ENCODE data around the gene TCF7.
A peak's percentile ranks its signal among the peaks of the same experiment; 100 is the strongest.

TCF7 gene

GRCh38 chr5:134113363-134113889 lies 1.1 kb upstream of the TCF7 start:
- no peak for DNase-seq (ENCODE audit: low spot score)

GRCh38 chr5:134114886-134115805 lies 665 bp downstream of the TCF7 start:
- peak; percentile 75 for DNase-seq (ENCODE audit: low spot score)

GRCh38 chr5:134115806-134116175 lies 1.3 kb downstream of the TCF7 start:
- no peak for DNase-seq (ENCODE audit: low spot score)

GRCh38 chr5:134116286-134116685 lies 1.8 kb downstream of the TCF7 start:
- DNase-seq (ENCODE audit: low spot score): no peak

GRCh38 chr5:134116789-134117761 lies 2.6 kb downstream of the TCF7 start:
- DNase-seq (ENCODE audit: low spot score): no peak

GRCh38 chr5:134118212-134118835 lies 3.8 kb downstream of the TCF7 start:
- no peak for DNase-seq (ENCODE audit: low spot score)

- DNase-seq (ENCODE audit: low spot score): no peak
Measured at GRCh38 chr5:134119720-134120119, 5.2 kb downstream of the TCF7 start.

GRCh38 chr5:134120386-134121138 lies 6.1 kb downstream of the TCF7 start:
- no peak for DNase-seq (ENCODE audit: low spot score)

- DNase-seq (ENCODE audit: low spot score): no peak
Measured at GRCh38 chr5:134122530-134122929, 8.0 kb downstream of the TCF7 start.

- no peak for DNase-seq (ENCODE audit: low spot score)
Measured at GRCh38 chr5:134123360-134123759, 8.9 kb downstream of the TCF7 start.

- no peak for DNase-seq (ENCODE audit: low spot score)
Measured at GRCh38 chr5:134124289-134125038, 10.0 kb downstream of the TCF7 start.

GRCh38 chr5:134125039-134126015 lies 10.8 kb downstream of the TCF7 start:
- DNase-seq (ENCODE audit: low spot score): no peak

GRCh38 chr5:134127376-134127861 lies 12.9 kb downstream of the TCF7 start:
- DNase-seq (ENCODE audit: low spot score): no peak

- no peak for DNase-seq (ENCODE audit: low spot score)
Measured at GRCh38 chr5:134127988-134128647, 13.6 kb downstream of the TCF7 start.

- DNase-seq (ENCODE audit: low spot score): no peak
Measured at GRCh38 chr5:134128648-134128995, 14.1 kb downstream of the TCF7 start.

GRCh38 chr5:134129411-134130238 lies 15.1 kb downstream of the TCF7 start:
- no peak for DNase-seq (ENCODE audit: low spot score)

- DNase-seq (ENCODE audit: low spot score): no peak
Measured at GRCh38 chr5:134130239-134130945, 15.9 kb downstream of the TCF7 start.
